Measurements from ENCODE around the gene FARP1. TPM values are rescaled to one million over a fixed set of nuclear protein-coding genes. Genes with fewer than 3 reads are reported as not detected.
A peak's percentile ranks its signal among the peaks of the same experiment; 100 is the strongest.

The FARP1 gene
- total and polyA plus RNA-seq, 2 of the 8 experiments (the other 6 are each of a cell fraction or from before 2014, with no cell fraction given) = 24.7 to 104 TPM

DNA sequence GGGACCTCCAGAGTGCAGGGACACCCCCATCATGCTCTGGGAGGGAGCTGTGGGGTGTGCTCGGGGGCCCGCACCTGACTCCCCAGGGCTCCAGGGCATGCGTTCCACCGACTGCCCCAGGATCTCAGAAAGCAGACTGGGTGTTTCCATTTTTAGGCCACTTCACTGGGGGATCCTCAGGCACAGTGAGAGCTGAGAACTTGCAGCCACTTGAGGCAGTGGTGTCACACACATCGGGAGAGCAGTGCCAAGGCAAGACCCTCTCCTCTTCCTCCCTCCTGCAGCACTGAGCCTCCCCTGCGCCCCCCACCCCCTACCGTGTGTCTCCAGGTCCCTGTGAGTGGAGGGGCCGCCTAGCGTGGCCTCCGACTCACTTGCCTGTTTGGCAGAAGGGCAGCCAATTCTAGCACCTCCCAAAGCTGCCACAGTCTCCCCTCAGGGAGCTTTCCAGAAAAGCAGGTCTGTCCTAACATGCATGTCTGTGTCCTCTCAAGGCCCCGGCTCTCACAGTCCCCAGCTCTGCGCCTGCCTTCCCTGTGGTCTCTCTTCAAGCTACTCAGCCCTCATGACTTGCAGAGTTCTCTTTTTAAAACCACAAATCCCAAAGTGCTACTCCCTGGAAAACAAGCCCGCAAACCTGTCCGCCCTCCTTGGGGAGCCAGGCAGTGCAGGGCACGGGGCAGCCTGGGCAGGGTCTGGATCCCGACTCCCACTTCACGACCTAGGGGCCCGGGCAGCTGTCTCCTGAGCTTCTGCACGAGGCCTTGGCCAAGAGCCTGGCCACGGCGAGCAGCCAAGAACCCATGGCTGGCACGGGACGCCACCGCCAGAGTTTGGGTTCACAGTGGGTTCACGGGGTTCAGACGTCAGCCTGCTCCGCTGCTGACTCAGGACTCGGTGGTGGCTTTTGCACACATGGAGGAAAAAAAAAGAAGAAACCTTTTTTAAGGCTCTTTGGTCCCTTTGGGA is 339.9 kb downstream of the FARP1 start:
- H2AFZ ChIP-seq (ENCODE audit: low read length) = no peak overlapping the region
- no peak overlapping the region for H2BK20ac ChIP-seq (ENCODE audit: low read length)
- no peak overlapping the region; the same call in 1 of the 2 replicates for H4K8ac ChIP-seq (ENCODE audit: extremely low read depth, insufficient read depth, low read length)
- ChIA-PET POLR2A (ENCODE audit: partially characterized antibody) (interaction anchor here (0.7 to 1.7 kb wide), 4 partner anchors 10 to 93 kb away, joined by 3 to 4 read pairs (median 4); no protein-coding TSS in a partner anchor), CTCF (ENCODE audit: partially characterized antibody) (interaction anchor here (0.6 to 5.9 kb wide), 42 partner anchors 9 to 400 kb away, joined by 3 to 42 read pairs (median 4); no protein-coding TSS in a partner anchor)
- no peak overlapping the region for H3K4me3 ChIP-seq (ENCODE audit: extremely low read depth in 1 of 4, insufficient read depth in 2 of 4, low read depth in 3 of 4, low read length in 4 of 4)
- no peaks in the 10 kb centered on the region for H3K9me3 ChIP-seq (ENCODE audit: insufficient read depth in 2 of 2, low read depth in 1 of 2, low read length in 1 of 2)
- no peak overlapping the region for H3K27ac ChIP-seq (ENCODE audit: low read depth, low read length)
- H3K14ac ChIP-seq (ENCODE audit: insufficient read length) = no peak overlapping the region
- no peak overlapping the region for H3K23ac ChIP-seq (ENCODE audit: insufficient read length)
- no peak overlapping the region for H4K91ac ChIP-seq (replicated peaks; ENCODE audit: insufficient read length, low read length)
- peak overlapping the region; percentile 14; the same call in 1 of the 2 replicates for H2BK12ac ChIP-seq (ENCODE audit: low read depth, low read length)
- peaks cover 13 to 49% (median 44%) of the 10 kb centered on the region in 4 experiments for H3K4me1 ChIP-seq (replicated peaks in 1 of 4; ENCODE audit: control insufficient read depth in 3 of 4, insufficient read depth in 4 of 4, low read length in 3 of 4)
- H3K18ac ChIP-seq (ENCODE audit: extremely low read depth, low read length) = no peak overlapping the region
- peaks cover 0 to 3% (median 0%) of the 10 kb centered on the region in 4 experiments; a peak in 1 of 8 replicates for H3K36me3 ChIP-seq (ENCODE audit: control insufficient read depth in 2 of 4, insufficient read depth in 4 of 4, low read length in 3 of 4)
- no peak overlapping the region for H2AK5ac ChIP-seq (ENCODE audit: low read depth, low read length)
- DNase-seq (ENCODE audit: low read depth in 1 of 2, low spot score in 2 of 2) (no peak), FAIRE-seq (no peak)
- WGBS, 2 experiments (ENCODE audit: extremely low coverage in 1 of 2, insufficient coverage in 1 of 2, insufficient read length in 1 of 2, insufficient replicate concordance in 2 of 2, low coverage in 1 of 2, low lambda C conversion rate in 2 of 2, missing lambda C conversion rate in 1 of 2) = 76% methylated on average over 28 of the region's 28 CpGs; no CpG with 5 or more reads in 1 of the 2 experiments
- H3K56ac ChIP-seq (replicated peaks; ENCODE audit: insufficient read length, low read depth, low read length) = peak overlapping the region; percentile 70
- H2BK15ac ChIP-seq (ENCODE audit: low read length) = 0 out of 2 replicates have a peak overlapping the region, but pooled peaks have one; percentile 65
- no peaks in the 10 kb centered on the region for H3K23me2 ChIP-seq (ENCODE audit: low read depth, low read length)
- H3K4me2 ChIP-seq (ENCODE audit: insufficient read depth in 1 of 2, low read depth in 2 of 2, low read length in 2 of 2) = peak overlapping the region in 1 of 2 experiments; percentile 22; a peak in 2 of 4 replicates
- peaks cover 18% of the 10 kb centered on the region for H3K79me1 ChIP-seq (ENCODE audit: low read depth, low read length)
- H2BK120ac ChIP-seq (replicated peaks; ENCODE audit: low read depth, low read length) = no peak overlapping the region
- peaks cover 33 to 47% of the 10 kb centered on the region in 2 experiments for H4K20me1 ChIP-seq (replicated peaks in 1 of 2; ENCODE audit: control insufficient read depth in 1 of 2, insufficient read depth in 2 of 2, low read length in 2 of 2)
- peaks cover 23 to 99% of the 10 kb centered on the region in 2 experiments for H3K79me2 ChIP-seq (ENCODE audit: control insufficient read depth in 1 of 2, insufficient read depth in 2 of 2, low read length in 2 of 2)
- no peaks in the 10 kb centered on the region for H3K27me3 ChIP-seq (replicated peaks in 1 of 4; ENCODE audit: control insufficient read depth in 3 of 4, extremely low read depth in 1 of 4, insufficient read depth in 3 of 4, low read length in 3 of 4)
- H4K5ac ChIP-seq (ENCODE audit: insufficient read length, low read depth, low read length) = no peak overlapping the region
- no peak overlapping the region for H3K4ac ChIP-seq (replicated peaks; ENCODE audit: insufficient read length, low read depth, low read length)
- H3K9ac ChIP-seq (replicated peaks in 1 of 4; ENCODE audit: extremely low read depth in 1 of 4, low read depth in 3 of 4, low read length in 3 of 4) = no peak overlapping the region
- no peak overlapping the region for H2BK5ac ChIP-seq (ENCODE audit: low read depth, low read length)
- TF ChIP-seq RAD21 (IDR thresholded peaks at IDR 0.05 in 1 of 2, conservative IDR thresholded peaks at IDR 0.05 in 1 of 2; ENCODE audit: low read depth in 2 of 2, low read length in 2 of 2) (peak; percentile 70 to 71), EZH2 (IDR thresholded peaks at IDR 0.05; ENCODE audit: low read depth, low read length, severe bottlenecking) (no peak), NRF1 (IDR thresholded peaks at IDR 0.05; ENCODE audit: low read depth, low read length) (no peak), CEBPB (IDR thresholded peaks at IDR 0.05; ENCODE audit: low read depth, low read length) (no peak), JUND (IDR thresholded peaks at IDR 0.05; ENCODE audit: low read length) (no peak), SIX5 (IDR thresholded peaks at IDR 0.05; ENCODE audit: low read depth, low read length) (no peak), BACH1 (IDR thresholded peaks at IDR 0.05; ENCODE audit: low read length) (no peak)
- TF ChIP-seq, protein P1, sequence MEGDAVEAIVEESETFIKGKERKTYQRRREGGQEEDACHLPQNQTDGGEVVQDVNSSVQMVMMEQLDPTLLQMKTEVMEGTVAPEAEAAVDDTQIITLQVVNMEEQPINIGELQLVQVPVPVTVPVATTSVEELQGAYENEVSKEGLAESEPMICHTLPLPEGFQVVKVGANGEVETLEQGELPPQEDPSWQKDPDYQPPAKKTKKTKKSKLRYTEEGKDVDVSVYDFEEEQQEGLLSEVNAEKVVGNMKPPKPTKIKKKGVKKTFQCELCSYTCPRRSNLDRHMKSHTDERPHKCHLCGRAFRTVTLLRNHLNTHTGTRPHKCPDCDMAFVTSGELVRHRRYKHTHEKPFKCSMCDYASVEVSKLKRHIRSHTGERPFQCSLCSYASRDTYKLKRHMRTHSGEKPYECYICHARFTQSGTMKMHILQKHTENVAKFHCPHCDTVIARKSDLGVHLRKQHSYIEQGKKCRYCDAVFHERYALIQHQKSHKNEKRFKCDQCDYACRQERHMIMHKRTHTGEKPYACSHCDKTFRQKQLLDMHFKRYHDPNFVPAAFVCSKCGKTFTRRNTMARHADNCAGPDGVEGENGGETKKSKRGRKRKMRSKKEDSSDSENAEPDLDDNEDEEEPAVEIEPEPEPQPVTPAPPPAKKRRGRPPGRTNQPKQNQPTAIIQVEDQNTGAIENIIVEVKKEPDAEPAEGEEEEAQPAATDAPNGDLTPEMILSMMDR (IDR thresholded peaks at IDR 0.05; ENCODE audit: control extremely low read depth in 1 of 3, insufficient read depth in 1 of 3, low read depth in 1 of 3, low read length in 3 of 3) = peak in 2 of 3 experiments; percentile 47 to 71; a peak in 3 of 4 replicates

Measured in H1 (cell line).